ENCODE measurements around the gene TMEM154. TPM values are rescaled to one million over a fixed set of nuclear protein-coding genes. Genes with fewer than 3 reads are reported as not detected.
A peak's percentile ranks its signal among the peaks of the same experiment; 100 is the strongest.

TMEM154 gene
- total RNA-seq, 4 donors from 2014 or later, result 0.44 to 1.8 (median 1.1) TPM

DNA sequence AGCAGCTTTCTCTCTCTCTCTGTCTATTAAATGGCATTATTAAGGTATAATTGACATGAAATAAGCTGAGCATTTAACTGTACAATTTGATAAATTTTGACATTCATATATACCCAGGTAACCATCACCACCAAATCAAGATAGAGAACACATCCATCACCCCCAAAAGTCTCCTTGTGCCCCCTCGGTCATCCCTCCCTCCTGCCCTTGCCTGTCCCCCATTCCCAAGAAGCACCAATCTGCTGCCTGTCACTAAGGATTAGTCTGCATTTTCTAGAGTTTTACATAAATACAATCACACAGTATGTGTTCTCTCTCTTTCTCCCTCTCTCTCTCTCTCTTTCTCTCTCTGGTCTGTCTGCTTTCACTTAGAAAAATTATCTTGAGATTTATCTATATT is 25.0 kb upstream of the TMEM154 start:
- H3K27ac ChIP-seq, result no peak overlapping the region
- no peaks in the 10 kb centered on the region for H3K36me3 ChIP-seq
- no peaks in the 10 kb centered on the region for H3K4me1 ChIP-seq
- DNase-seq (ENCODE audit: low spot score in 2 of 2), result no peak
- H3K27me3 ChIP-seq, result no peaks in the 10 kb centered on the region
- 88 to 90% methylated on average over 1 of the region's 1 CpG for whole genome bisulfite sequencing, 2 donors
- no peaks in the 10 kb centered on the region for H3K9me3 ChIP-seq
- TF ChIP-seq POLR2A (IDR thresholded peaks at IDR 0.05) (no peak), EP300 (IDR thresholded peaks at IDR 0.05) (no peak)
- TF ChIP-seq, protein P1, sequence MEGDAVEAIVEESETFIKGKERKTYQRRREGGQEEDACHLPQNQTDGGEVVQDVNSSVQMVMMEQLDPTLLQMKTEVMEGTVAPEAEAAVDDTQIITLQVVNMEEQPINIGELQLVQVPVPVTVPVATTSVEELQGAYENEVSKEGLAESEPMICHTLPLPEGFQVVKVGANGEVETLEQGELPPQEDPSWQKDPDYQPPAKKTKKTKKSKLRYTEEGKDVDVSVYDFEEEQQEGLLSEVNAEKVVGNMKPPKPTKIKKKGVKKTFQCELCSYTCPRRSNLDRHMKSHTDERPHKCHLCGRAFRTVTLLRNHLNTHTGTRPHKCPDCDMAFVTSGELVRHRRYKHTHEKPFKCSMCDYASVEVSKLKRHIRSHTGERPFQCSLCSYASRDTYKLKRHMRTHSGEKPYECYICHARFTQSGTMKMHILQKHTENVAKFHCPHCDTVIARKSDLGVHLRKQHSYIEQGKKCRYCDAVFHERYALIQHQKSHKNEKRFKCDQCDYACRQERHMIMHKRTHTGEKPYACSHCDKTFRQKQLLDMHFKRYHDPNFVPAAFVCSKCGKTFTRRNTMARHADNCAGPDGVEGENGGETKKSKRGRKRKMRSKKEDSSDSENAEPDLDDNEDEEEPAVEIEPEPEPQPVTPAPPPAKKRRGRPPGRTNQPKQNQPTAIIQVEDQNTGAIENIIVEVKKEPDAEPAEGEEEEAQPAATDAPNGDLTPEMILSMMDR (IDR thresholded peaks at IDR 0.05), result no peak
- H3K4me3 ChIP-seq, result no peak overlapping the region

DNA sequence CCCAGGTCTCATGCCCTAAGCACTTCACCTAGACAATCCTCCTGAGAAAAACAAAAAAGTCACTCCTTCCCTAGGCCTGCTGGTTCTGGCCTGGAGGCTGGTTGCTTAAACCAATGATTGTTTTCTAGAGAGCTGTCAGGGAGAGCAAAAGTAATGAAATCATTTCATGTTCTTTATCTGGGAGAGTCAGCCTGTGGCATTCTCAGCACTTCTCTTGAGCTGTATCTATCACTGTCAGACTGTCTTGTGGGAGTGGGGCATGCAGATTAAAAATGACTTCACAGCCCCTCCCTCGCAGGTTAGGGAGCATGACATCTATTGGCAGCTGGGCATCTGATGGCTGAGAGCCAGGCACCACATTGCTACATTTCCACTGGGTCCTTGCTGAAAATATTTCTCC is 20.4 kb upstream of the TMEM154 start:
- Histone ChIP-seq H3K9me3 (no peaks in the 10 kb centered on the region), H3K4me3 (no peak overlapping the region), H3K4me1 (peaks cover 0 to 13% (median 3%) of the 10 kb centered on the region in 4 donors), H3K36me3 (no peaks in the 10 kb centered on the region), H3K27ac (no peak overlapping the region), H3K27me3 (no peaks in the 10 kb centered on the region)
- whole genome bisulfite sequencing, 2 donors, result 64 to 72% methylated on average over 1 of the region's 1 CpG
- no peak for DNase-seq (ENCODE audit: low spot score in 2 of 2)
- TF ChIP-seq, protein P1 (IDR thresholded peaks at IDR 0.05), result no peak
- TF ChIP-seq POLR2A (IDR thresholded peaks at IDR 0.05) (no peak), EP300 (IDR thresholded peaks at IDR 0.05) (no peak)

DNA sequence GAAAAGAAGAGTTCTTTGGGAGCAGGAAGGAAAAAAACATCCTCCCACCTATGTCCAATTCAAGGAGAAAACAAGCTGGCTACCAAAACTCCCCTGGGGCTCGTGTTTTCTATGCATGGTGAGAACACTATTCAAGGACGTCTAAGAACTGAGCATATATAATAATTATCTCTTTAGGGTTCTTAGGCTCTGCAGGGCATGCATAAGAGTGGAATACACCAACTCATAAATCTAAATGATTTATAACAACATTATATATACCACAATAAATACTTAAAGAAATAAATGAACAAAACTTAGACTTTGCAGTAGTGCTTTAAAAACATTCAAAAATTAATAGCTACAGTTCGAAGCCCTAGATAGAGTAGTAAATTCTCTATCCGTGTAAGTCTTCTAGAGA is 19.5 kb upstream of the TMEM154 start:
- Histone ChIP-seq H3K27ac (no peak overlapping the region), H3K36me3 (no peaks in the 10 kb centered on the region), H3K4me1 (peaks cover 0 to 13% (median 3%) of the 10 kb centered on the region in 4 donors), H3K4me3 (no peak overlapping the region), H3K9me3 (no peaks in the 10 kb centered on the region), H3K27me3 (no peaks in the 10 kb centered on the region)
- 76 to 85% methylated on average over 4 of the region's 4 CpGs for WGBS, 2 donors
- DNase-seq (ENCODE audit: low spot score in 2 of 2), result no peak
- TF ChIP-seq EP300 (IDR thresholded peaks at IDR 0.05) (no peak), POLR2A (IDR thresholded peaks at IDR 0.05) (no peak)
- TF ChIP-seq, protein P1 (IDR thresholded peaks at IDR 0.05), result no peak

DNA sequence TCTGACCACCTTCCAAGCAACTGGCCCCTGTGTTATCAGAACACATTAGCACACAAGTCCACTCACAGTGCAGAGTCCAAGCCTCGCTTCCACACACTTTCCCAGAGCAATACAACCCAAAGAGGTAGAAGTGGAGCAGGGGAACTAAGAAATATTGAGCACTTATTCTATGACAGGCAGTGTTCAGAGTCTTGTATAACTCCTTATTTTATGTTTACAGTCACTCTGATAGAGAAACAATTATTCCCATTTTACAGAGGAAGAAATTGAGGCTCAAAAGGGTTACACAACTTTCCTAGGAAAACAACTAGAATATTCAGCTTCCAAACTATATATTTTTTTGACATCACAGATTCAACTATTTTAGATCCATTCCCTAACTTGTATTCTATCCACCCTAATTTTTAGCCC is 18.3 kb upstream of the TMEM154 start:
- H3K4me1 ChIP-seq, result peaks cover 0 to 13% (median 3%) of the 10 kb centered on the region in 4 donors

DNA sequence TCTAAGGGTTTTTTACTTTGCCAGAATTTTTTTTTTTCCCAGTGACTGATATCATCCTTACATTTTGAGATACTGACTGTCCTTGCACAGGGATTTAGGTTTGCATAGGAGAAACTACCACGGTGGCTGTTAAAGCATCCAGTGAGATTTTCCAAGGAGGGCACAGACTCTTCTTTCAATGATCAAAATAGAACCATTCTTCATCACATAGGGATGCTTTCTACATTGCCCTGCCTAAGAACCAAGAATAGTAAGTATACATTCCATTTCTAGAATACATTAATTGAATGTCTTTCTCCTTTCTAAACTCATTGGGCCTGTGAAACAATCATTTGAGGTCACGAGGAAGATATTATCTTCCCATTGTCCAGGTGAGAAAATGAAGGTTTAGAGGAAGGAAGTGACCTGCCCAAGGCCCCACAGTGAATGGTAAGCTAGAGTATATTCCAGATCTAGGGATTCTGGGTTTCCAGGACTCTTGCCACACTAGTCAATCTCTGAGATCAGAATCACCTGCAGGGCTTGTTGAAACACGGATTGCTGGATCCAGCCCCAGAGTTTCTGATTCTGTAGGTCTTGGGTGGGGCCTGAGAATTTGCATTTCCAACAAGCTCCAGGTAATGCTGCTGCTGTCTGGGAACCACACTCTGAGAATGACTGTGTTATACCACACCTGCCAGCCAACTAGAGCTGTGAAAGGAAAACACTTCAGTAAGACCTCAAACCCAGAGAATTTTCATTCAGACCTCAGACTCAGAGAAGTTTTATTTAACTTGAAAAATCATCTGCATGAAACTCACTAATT is 17.7 kb upstream of the TMEM154 start:
- no peaks in the 10 kb centered on the region for H3K27me3 ChIP-seq
- peak overlapping the region in 3 of 4 donors; percentile 26 to 63 (median 27) for H3K27ac ChIP-seq
- DNase-seq (ENCODE audit: low spot score in 2 of 2), result no peak
- 56 to 64% methylated on average over 3 of the region's 3 CpGs for WGBS, 2 donors
- no peaks in the 10 kb centered on the region for H3K9me3 ChIP-seq
- H3K4me1 ChIP-seq, result peaks cover 0 to 13% (median 3%) of the 10 kb centered on the region in 4 donors
- H3K4me3 ChIP-seq, result no peak overlapping the region
- TF ChIP-seq EP300 (IDR thresholded peaks at IDR 0.05), result no peak
- TF ChIP-seq, protein P1 (IDR thresholded peaks at IDR 0.05), result no peak
- TF ChIP-seq POLR2A (IDR thresholded peaks at IDR 0.05), result no peak
- no peaks in the 10 kb centered on the region for H3K36me3 ChIP-seq

More for the DNA sequence above, 18.3 kb upstream of the TMEM154 start:
- DNase-seq (ENCODE audit: low spot score in 2 of 2), result no peak
- Histone ChIP-seq H3K27ac (no peak overlapping the region), H3K36me3 (no peaks in the 10 kb centered on the region), H3K4me3 (no peak overlapping the region), H3K9me3 (no peaks in the 10 kb centered on the region), H3K27me3 (no peaks in the 10 kb centered on the region)
- WGBS, 2 donors, result 0 to 4% methylated on average over 1 of the region's 1 CpG
- TF ChIP-seq, protein P1 (IDR thresholded peaks at IDR 0.05), result no peak
- TF ChIP-seq POLR2A (IDR thresholded peaks at IDR 0.05), result no peak
- no peak for TF ChIP-seq EP300 (IDR thresholded peaks at IDR 0.05)

Measured in tibial nerve (tissue), 4 donors.